IMR-90 (cell line): ENCODE data around the gene ABTB2. TPM values are rescaled to one million over a fixed set of nuclear protein-coding genes. Genes with fewer than 3 reads are reported as not detected.
A peak's percentile ranks its signal among the peaks of the same experiment; 100 is the strongest.

Experiments
- ATAC-seq: fragments of 200-7000 bp; cut with Tn5 transposase; 2 replicates; pipeline ENCODE4 v1.9.1; 2020; ENCODE audit warnings: low read depth, mild to moderate bottlenecking, moderate library complexity
- BruUV-seq: library from RNA; stranded (reverse); fragments of 400-500 nt; replicated peaks from 2 replicates; lab custom pipeline; 2021; lab: Mats Ljungman, UMichigan
- CTCF ChIA-PET: fragments of 300-600 bp; formaldehyde crosslinking; extraction: SDS; loops from one replicate; lab custom pipeline; 2021; ENCODE audit warnings: antibody characterized with exemption; lab: Yijun Ruan, JAX
- POLR2A ChIA-PET: fragments of 300-600 bp; sonication (Branson Sonifier 250); formaldehyde crosslinking; loops from one replicate; lab custom pipeline; 2022; ENCODE audit warnings: antibody characterized with exemption; ENCODE audit not compliant: unreplicated experiment; lab: Charles Lee
- DNase-seq: peaks from one replicate; pipeline ENCODE4 v3.0.0; 2013
- H2AFZ ChIP-seq: replicated peaks from 2 replicates; pipeline ENCODE3; 2013; ENCODE audit warnings: low read length, mild to moderate bottlenecking; ENCODE audit not compliant: poor library complexity
- H2AK5ac ChIP-seq: 2 replicates; pipeline ENCODE4 v1.6.1; 2013; ENCODE audit warnings: low read depth, low read length, inconsistent platforms
- H2AK9ac ChIP-seq: replicated peaks from 2 replicates; pipeline ENCODE3; 2013; ENCODE audit warnings: mild to moderate bottlenecking, low read depth, low read length, moderate library complexity; ENCODE audit not compliant: poor library complexity
- H2BK120ac ChIP-seq: 2 replicates; pipeline ENCODE4 v1.6.1; 2013; ENCODE audit warnings: low read depth, low read length, inconsistent platforms
- H2BK15ac ChIP-seq: 3 replicates; pipeline ENCODE4 v1.6.1; 2013; ENCODE audit warnings: low read depth, low read length, inconsistent platforms
- H2BK20ac ChIP-seq: 2 replicates; pipeline ENCODE4 v1.6.1; 2013; ENCODE audit warnings: low read depth, mild to moderate bottlenecking, inconsistent platforms, low read length, moderate library complexity
- H2BK5ac ChIP-seq: 2 replicates; pipeline ENCODE4 v1.6.1; 2013; ENCODE audit warnings: mild to moderate bottlenecking, low read depth, low read length, inconsistent platforms; ENCODE audit not compliant: poor library complexity, severe bottlenecking
- H3K14ac ChIP-seq: replicated peaks from 2 replicates; pipeline ENCODE4 v1.6.1; 2013; ENCODE audit warnings: low read depth, low read length, inconsistent platforms
- H3K18ac ChIP-seq: 2 replicates; pipeline ENCODE4 v1.6.1; 2013; ENCODE audit warnings: low read depth, low read length, control low read depth
- H3K23ac ChIP-seq: 2 replicates; pipeline ENCODE4 v1.6.1; 2013; ENCODE audit warnings: low read depth, low read length, inconsistent platforms
- H3K27ac ChIP-seq: 2 replicates; pipeline ENCODE4 v1.5.1; 2013; ENCODE audit warnings: mild to moderate bottlenecking, control low read depth, low read length; ENCODE audit not compliant: insufficient read depth
- H3K27me3 ChIP-seq: 2 replicates; pipeline ENCODE4 v1.6.1; 2013; ENCODE audit warnings: low read length; ENCODE audit not compliant: control insufficient read depth, insufficient read depth
- H3K36me3 ChIP-seq: 2 replicates; pipeline ENCODE4 v1.6.1; 2013; ENCODE audit warnings: low read length, mixed read lengths; ENCODE audit not compliant: control insufficient read depth, insufficient read depth
- H3K4ac ChIP-seq: 2 replicates; pipeline ENCODE4 v1.6.1; 2013; ENCODE audit warnings: low read depth, low read length, inconsistent platforms
- H3K4me1 ChIP-seq: 2 replicates; pipeline ENCODE4 v1.6.1; 2013; ENCODE audit warnings: low read length, mixed read lengths; ENCODE audit not compliant: control insufficient read depth, insufficient read depth
- H3K4me2 ChIP-seq: 2 replicates; pipeline ENCODE4 v1.6.1; 2013; ENCODE audit warnings: low read depth, mild to moderate bottlenecking, control low read depth, low read length, moderate library complexity
- H3K4me3 ChIP-seq: 2 replicates; pipeline ENCODE4 v1.5.1; 2013; ENCODE audit warnings: low read depth, mild to moderate bottlenecking, control low read depth, low read length, moderate library complexity; ENCODE audit not compliant: insufficient read depth
- H3K56ac ChIP-seq: 2 replicates; pipeline ENCODE4 v1.6.1; 2013; ENCODE audit warnings: low read length, inconsistent platforms; ENCODE audit not compliant: insufficient read depth; ENCODE audit errors: extremely low read depth
- H3K79me1 ChIP-seq, 2 experiments: 2 replicates each; pipeline ENCODE4 v1.6.1; 2013; ENCODE audit warnings: low read length in 2 of 2, inconsistent platforms in 1 of 2, low read depth in 1 of 2
- H3K9ac ChIP-seq: 2 replicates; pipeline ENCODE4 v1.6.1; 2013; ENCODE audit warnings: low read depth, low read length, control low read depth
- H3K9me1 ChIP-seq: 2 replicates; pipeline ENCODE4 v1.6.1; 2013; ENCODE audit warnings: low read length, inconsistent platforms; ENCODE audit not compliant: insufficient read depth
- H3K9me3 ChIP-seq: 2 replicates; pipeline ENCODE4 v1.6.1; 2013; ENCODE audit warnings: low read length; ENCODE audit not compliant: control insufficient read depth, insufficient read depth
- H4K20me1 ChIP-seq: 2 replicates; pipeline ENCODE4 v1.6.1; 2013; ENCODE audit warnings: low read length, inconsistent platforms; ENCODE audit not compliant: insufficient read depth
- H4K5ac ChIP-seq: 2 replicates; pipeline ENCODE4 v1.6.1; 2013; ENCODE audit warnings: mild to moderate bottlenecking, low read depth, low read length, control low read depth
- H4K8ac ChIP-seq, 2 experiments: 2 replicates each; pipeline ENCODE4 v1.6.1; 2013; ENCODE audit warnings: low read depth in 2 of 2, low read length in 2 of 2, control low read depth in 1 of 2, inconsistent platforms in 1 of 2
- H4K91ac ChIP-seq: 2 replicates; pipeline ENCODE4 v1.6.1; 2013; ENCODE audit warnings: low read depth, low read length, inconsistent platforms; ENCODE audit not compliant: insufficient read depth
- BHLHE40 ChIP-seq: fragments of 150-350 bp; IDR thresholded peaks from 2 replicates; pipeline ENCODE4 v1.6.1; 2016; ENCODE audit warnings: mild to moderate bottlenecking, low read depth, low read length
- MAFK ChIP-seq: IDR thresholded peaks from 2 replicates; pipeline ENCODE4 v1.6.1; 2012; ENCODE audit warnings: low read depth, low read length, improper control_type of control experiment
- MXI1 ChIP-seq: IDR thresholded peaks from 2 replicates; pipeline ENCODE4 v1.6.1; 2012; ENCODE audit warnings: low read depth, mild to moderate bottlenecking, low read length, moderate library complexity, borderline replicate concordance
- NFE2L2 ChIP-seq: fragments of 150-350 bp; IDR thresholded peaks from 2 replicates; pipeline ENCODE4 v1.6.1; 2016; ENCODE audit warnings: low read depth, mild to moderate bottlenecking, low read length
- RAD21 ChIP-seq: IDR thresholded peaks from 2 replicates; pipeline ENCODE4 v1.6.1; 2012; ENCODE audit warnings: low read length, improper control_type of control experiment
- RCOR1 ChIP-seq: IDR thresholded peaks from 2 replicates; pipeline ENCODE4 v1.6.1; 2012; ENCODE audit warnings: mild to moderate bottlenecking, low read length, improper control_type of control experiment; ENCODE audit not compliant: insufficient replicate concordance
- RFX5 ChIP-seq: IDR thresholded peaks from 2 replicates; pipeline ENCODE4 v1.8.0; 2012; ENCODE audit warnings: low read depth, mild to moderate bottlenecking, low read length, moderate library complexity
- WGBS, 2 experiments: methylation state at CpG; one replicate each; pipeline versions ENCODE4 v1.1.5 to v1.1.7; 2013; ENCODE audit warnings: missing lambda C conversion rate in 2 of 2; ENCODE audit not compliant: insufficient read length in 1 of 2; ENCODE audit errors: extremely low coverage in 2 of 2; 5-methylcytosine and 5-hydroxymethylcytosine counted together
- dilution Hi-C: fragments of 300-500 bp; cut with HindIII; formaldehyde crosslinking; loops from one replicate; pipeline ENCODE4 v1.14.3; 2018; ENCODE audit warnings: low sequenced_read_pairs; ENCODE audit not compliant: unreplicated experiment
- in situ Hi-C: fragments of 300-500 bp; cut with MboI; formaldehyde crosslinking; loops from 3 replicates; pipeline ENCODE4 v1.14.3; 2019; ENCODE audit warnings: low sequenced_read_pairs, inconsistent platforms, mixed read lengths
- intact Hi-C: fragments of 100-400 bp; cut with micrococcal nuclease; formaldehyde crosslinking; loops from 2 replicates; pipeline ENCODE4 v1.10.0; 2022
- polyA plus RNA-seq, 3 experiments: library from polyadenylated mRNA; depleted of rRNA; stranded (reverse); fragments of >200 nt; gene quantifications; 2 replicates each; pipeline ENCODE4 v1.2.3, GENCODE V29; 2012; ENCODE audit warnings: low replicate concordance in 1 of 3
- total RNA-seq: library from RNA; depleted of rRNA; stranded (reverse); fragments of >200 nt; gene quantifications from 2 replicates; pipeline ENCODE4 v1.2.3, GENCODE V29; 2012
- TF ChIP-seq, protein P1 (sequence below): conservative IDR thresholded peaks from 2 replicates; pipeline ENCODE4 v1.5.1; 2012; ENCODE audit warnings: mild to moderate bottlenecking, low read depth, low read length, improper control_type of control experiment
- TF ChIP-seq, protein P2 (sequence below): fragments of 150-350 bp; IDR thresholded peaks from 2 replicates; pipeline ENCODE4 v1.6.1; 2016; ENCODE audit warnings: low read depth, mild to moderate bottlenecking, low read length, moderate library complexity, borderline replicate concordance
- TF ChIP-seq, protein P3 (sequence below): fragments of 150-350 bp; IDR thresholded peaks from 2 replicates; pipeline ENCODE4 v1.6.1; 2017; ENCODE audit warnings: mild to moderate bottlenecking, antibody characterized with exemption, low read length, low read depth

The ABTB2 gene
- total and polyA plus RNA-seq, 2 of the 4 experiments (the other 2 are of a cell fraction): 0.18 to 2.0 TPM

DNA sequence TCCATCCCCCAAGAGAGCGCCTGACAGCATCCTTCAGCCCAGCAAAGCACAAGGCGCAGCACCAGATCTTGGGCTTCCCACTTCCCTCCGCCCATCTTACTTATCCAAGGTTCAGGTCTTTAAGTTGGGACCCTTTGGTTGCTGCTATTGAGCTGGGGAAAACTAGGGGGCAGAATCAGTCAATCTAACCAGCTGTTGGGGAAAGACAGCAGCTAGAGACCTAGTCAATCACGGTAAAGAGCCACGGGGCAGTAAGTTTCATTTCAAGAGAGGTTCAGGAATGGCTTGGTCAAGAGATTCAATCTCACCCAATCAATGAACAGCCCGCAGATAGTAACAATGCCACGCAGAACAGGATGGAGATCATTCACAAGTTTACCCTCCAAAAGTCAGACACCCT lies 1.7 kb downstream of the ABTB2 start:
- Histone ChIP-seq H3K23ac (peak overlapping the region; percentile 23; the same call in 1 of the 2 replicates), H3K56ac (no peak overlapping the region), H3K9me1 (peaks cover 4% of the 10 kb centered on the region; the same call in 1 of the 2 replicates), H2AFZ (no peak overlapping the region), H4K5ac (no peak overlapping the region), H3K27ac (no peak overlapping the region), H2BK15ac (no peak overlapping the region), H2BK5ac (no peak overlapping the region), H4K20me1 (peaks cover 11% of the 10 kb centered on the region), H3K18ac (no peak overlapping the region), H3K79me1 (no peaks in the 10 kb centered on the region), H4K91ac (no peak overlapping the region), H3K36me3 (no peaks in the 10 kb centered on the region), H3K14ac (no peak overlapping the region), H2BK120ac (no peak overlapping the region), H2AK9ac (peak overlapping the region; percentile 5), H2AK5ac (no peak overlapping the region), H3K9me3 (no peaks in the 10 kb centered on the region), H3K27me3 (peaks cover 13% of the 10 kb centered on the region), H3K9ac (no peak overlapping the region), H3K4me2 (peak overlapping the region; percentile 77), H3K4ac (no peak overlapping the region), H3K4me1 (peaks cover 6% of the 10 kb centered on the region; the same call in 1 of the 2 replicates), H2BK20ac (no peak overlapping the region), H4K8ac (no peak overlapping the region), H3K4me3 (peak overlapping the region; percentile 47)
- no TSS peak for BruUV-seq
- in situ Hi-C loops: loop anchor here (5.0 kb wide), 2 partner anchors 179 to 359 kb away; no protein-coding TSS in a partner anchor
- TF ChIP-seq RFX5 (no peak), NFE2L2 (no peak), BHLHE40 (no peak), MXI1 (no peak), MAFK (no peak), RCOR1 (no peak), RAD21 (no peak)
- TF ChIP-seq, protein P1, sequence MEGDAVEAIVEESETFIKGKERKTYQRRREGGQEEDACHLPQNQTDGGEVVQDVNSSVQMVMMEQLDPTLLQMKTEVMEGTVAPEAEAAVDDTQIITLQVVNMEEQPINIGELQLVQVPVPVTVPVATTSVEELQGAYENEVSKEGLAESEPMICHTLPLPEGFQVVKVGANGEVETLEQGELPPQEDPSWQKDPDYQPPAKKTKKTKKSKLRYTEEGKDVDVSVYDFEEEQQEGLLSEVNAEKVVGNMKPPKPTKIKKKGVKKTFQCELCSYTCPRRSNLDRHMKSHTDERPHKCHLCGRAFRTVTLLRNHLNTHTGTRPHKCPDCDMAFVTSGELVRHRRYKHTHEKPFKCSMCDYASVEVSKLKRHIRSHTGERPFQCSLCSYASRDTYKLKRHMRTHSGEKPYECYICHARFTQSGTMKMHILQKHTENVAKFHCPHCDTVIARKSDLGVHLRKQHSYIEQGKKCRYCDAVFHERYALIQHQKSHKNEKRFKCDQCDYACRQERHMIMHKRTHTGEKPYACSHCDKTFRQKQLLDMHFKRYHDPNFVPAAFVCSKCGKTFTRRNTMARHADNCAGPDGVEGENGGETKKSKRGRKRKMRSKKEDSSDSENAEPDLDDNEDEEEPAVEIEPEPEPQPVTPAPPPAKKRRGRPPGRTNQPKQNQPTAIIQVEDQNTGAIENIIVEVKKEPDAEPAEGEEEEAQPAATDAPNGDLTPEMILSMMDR: no peak
- TF ChIP-seq, protein P2, sequence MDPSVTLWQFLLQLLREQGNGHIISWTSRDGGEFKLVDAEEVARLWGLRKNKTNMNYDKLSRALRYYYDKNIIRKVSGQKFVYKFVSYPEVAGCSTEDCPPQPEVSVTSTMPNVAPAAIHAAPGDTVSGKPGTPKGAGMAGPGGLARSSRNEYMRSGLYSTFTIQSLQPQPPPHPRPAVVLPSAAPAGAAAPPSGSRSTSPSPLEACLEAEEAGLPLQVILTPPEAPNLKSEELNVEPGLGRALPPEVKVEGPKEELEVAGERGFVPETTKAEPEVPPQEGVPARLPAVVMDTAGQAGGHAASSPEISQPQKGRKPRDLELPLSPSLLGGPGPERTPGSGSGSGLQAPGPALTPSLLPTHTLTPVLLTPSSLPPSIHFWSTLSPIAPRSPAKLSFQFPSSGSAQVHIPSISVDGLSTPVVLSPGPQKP: no peak
- TF ChIP-seq, protein P3, sequence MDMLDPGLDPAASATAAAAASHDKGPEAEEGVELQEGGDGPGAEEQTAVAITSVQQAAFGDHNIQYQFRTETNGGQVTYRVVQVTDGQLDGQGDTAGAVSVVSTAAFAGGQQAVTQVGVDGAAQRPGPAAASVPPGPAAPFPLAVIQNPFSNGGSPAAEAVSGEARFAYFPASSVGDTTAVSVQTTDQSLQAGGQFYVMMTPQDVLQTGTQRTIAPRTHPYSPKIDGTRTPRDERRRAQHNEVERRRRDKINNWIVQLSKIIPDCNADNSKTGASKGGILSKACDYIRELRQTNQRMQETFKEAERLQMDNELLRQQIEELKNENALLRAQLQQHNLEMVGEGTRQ: no peak
- CTCF ChIA-PET: interaction anchor here (4.9 kb wide), 1 partner anchor 182 kb away, joined by 37 read pairs; no protein-coding TSS in a partner anchor
- ATAC-seq (no peak), DNase-seq (no peak)
- dilution Hi-C loops: loop anchor here (10.0 kb wide), 1 partner anchor 91 kb away; no protein-coding TSS in a partner anchor
- intact Hi-C loops: loop anchor here (5.0 kb wide), 1 partner anchor 499 kb away; no protein-coding TSS in a partner anchor
- POLR2A ChIA-PET: interaction anchor here (0.6 kb wide), 1 partner anchor 182 kb away, joined by 14 read pairs; no protein-coding TSS in a partner anchor
- WGBS, 2 experiments: no CpG with 5 or more reads among the region's 7 CpGs
